GM12865 (cell line): Measurements from ENCODE around the gene S1PR3.
"Not testable (repeated sequence)": the region's sequence is repeated elsewhere in the genome, so short reads cannot be mapped to it uniquely, and the experiment has no call there.

Source experiments
- DNase-seq: peaks from one replicate; pipeline ENCODE4 v3.0.0; 2010; ENCODE audit warnings: low read depth
- H3K4me3 ChIP-seq: 2 replicates; pipeline ENCODE4 v1.5.1; 2011; ENCODE audit warnings: mild to moderate bottlenecking, low read depth, low read length, control low read depth
- TF ChIP-seq, protein P1 (sequence below): IDR thresholded peaks from 2 replicates; pipeline ENCODE4 v1.5.1; 2011; ENCODE audit warnings: low read length, control low read depth, low read depth, inconsistent platforms; ENCODE audit not compliant: insufficient read depth; ENCODE audit errors: missing control alignments

The S1PR3 gene

DNA sequence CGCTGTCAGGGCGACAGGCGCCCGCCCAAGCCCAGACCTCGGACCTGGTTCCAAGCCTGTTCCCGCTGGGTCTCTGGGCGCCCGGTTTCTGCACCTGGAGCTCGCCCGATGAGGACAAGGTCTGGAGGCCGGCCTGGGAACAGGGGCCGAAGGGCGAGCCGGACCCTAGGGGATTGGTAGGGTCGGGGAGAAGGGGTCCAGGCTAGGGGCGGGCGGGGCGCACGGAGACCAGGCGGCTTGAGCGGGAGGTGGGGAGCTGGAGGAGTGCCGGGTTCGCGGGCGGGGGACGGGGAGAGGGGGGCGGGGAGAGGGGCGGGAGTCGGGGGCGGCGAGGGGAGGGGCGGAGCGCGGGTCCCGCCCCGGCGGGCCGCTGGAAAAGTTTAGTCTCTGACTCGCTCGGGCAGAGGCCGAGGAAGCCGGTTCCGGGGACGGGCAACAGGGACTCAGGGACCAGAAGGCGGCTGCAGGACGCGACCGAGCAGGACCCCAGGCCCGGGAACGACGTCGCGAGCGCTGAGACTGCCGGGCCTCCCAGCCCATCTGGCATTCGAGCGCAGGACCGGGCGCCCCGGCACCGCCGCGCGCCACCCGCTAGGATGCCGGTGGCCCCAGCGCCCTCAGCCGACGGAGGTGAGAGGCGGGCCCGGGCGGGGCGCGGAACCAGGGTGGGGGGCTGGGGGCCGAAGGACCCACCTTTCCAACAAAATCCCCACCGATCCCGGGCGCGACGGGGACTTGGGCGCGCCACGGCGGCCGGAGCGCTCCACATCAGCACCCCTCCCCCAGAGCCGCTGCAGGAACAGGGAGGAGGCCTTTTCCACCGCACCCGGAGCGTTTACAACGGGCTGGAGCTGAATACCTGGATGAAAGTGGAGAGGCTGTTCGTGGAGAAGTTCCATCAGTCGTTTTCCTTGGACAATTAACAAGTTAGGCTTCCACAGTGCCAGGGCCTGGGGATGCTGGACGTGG is at the start of gene S1PR3:
Gene S1PR3, plus strand, starts transcription at position 403 of the 969 bp plus-strand sequence. CDS start 9,733 bp downstream, outside the sequence.
- no peak for DNase-seq
- TF ChIP-seq, protein P1, sequence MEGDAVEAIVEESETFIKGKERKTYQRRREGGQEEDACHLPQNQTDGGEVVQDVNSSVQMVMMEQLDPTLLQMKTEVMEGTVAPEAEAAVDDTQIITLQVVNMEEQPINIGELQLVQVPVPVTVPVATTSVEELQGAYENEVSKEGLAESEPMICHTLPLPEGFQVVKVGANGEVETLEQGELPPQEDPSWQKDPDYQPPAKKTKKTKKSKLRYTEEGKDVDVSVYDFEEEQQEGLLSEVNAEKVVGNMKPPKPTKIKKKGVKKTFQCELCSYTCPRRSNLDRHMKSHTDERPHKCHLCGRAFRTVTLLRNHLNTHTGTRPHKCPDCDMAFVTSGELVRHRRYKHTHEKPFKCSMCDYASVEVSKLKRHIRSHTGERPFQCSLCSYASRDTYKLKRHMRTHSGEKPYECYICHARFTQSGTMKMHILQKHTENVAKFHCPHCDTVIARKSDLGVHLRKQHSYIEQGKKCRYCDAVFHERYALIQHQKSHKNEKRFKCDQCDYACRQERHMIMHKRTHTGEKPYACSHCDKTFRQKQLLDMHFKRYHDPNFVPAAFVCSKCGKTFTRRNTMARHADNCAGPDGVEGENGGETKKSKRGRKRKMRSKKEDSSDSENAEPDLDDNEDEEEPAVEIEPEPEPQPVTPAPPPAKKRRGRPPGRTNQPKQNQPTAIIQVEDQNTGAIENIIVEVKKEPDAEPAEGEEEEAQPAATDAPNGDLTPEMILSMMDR = no peak
- no peak within 1 kb of the TSS for H3K4me3 ChIP-seq

DNA sequence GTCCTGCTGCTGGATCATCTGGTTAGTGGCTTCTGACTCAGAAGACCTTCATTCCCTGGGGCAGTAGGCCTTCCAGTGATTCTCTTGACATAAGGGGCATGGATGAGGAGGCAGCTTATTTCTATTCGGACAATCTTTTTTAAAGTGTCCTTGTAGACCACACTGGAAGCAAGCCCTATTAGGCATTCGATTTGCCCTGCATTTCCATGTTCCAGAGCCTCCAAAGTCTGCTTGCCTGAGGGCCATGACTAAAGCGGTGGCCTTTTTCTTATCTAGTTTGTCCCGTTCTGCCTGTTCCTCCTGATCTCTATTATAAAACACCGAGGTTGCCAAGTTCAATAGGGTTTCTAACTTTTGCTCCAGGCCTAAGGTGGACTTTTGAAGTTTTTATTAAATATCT is 49.7 kb upstream of the S1PR3 start:
- not testable (repeated sequence) for DNase-seq, H3K4me3 ChIP-seq

DNA sequence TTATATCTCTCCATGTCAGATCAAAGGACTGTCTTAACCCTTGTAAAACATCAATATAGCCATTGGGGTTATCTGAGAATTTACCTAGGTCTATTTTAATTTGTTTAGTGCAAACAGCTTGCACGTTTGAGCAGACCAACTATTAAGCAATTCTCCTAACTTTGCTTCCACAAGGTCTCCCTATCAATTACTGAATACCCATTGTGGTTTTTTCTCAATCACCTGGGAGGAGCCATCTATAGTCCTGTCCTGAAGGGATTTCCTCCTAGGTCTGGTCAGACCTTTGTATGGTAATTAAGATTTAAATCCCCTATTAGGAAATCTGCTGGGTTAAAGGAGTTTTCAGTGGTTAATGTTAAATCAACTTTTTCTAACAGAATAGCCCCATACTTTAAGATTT is 48.9 kb upstream of the S1PR3 start:
- TF ChIP-seq, protein P1 = no peak
- no peak for DNase-seq
- H3K4me3 ChIP-seq = no peak overlapping the region

DNA sequence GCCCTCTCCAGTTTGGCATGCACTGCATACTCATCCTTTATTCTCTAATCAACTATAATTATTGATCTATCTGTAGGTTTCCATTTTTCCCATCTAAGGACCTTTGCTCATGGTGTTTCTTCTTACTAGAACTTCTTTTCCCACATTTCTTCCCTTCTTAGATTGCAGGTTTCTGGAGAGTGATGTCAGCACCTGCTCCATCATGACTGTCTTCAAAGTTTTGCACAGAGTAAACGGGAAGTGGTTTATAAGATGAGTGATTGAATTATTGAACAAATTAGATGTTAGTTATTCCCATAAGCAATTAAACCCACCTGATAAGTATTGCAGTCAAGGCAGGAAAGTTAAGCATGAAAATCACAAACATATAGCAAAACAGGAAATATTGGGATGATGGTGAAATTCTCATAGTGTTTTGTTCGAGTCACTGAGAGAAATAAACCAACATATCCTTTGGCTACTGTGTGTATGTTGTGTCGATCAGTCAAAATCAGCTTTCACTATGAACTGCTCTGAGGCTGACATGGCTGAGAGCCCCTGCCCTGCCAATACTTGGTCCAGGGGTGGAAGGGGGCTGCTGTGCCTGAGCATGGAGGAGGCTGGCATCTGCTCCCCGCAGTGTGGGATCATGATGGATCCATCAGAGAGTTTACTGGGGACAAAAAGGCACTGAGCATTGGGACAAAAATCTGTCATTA is 45.5 kb upstream of the S1PR3 start:
- TF ChIP-seq, protein P1 = no peak
- DNase-seq = no peak
- no peak overlapping the region for H3K4me3 ChIP-seq

DNA sequence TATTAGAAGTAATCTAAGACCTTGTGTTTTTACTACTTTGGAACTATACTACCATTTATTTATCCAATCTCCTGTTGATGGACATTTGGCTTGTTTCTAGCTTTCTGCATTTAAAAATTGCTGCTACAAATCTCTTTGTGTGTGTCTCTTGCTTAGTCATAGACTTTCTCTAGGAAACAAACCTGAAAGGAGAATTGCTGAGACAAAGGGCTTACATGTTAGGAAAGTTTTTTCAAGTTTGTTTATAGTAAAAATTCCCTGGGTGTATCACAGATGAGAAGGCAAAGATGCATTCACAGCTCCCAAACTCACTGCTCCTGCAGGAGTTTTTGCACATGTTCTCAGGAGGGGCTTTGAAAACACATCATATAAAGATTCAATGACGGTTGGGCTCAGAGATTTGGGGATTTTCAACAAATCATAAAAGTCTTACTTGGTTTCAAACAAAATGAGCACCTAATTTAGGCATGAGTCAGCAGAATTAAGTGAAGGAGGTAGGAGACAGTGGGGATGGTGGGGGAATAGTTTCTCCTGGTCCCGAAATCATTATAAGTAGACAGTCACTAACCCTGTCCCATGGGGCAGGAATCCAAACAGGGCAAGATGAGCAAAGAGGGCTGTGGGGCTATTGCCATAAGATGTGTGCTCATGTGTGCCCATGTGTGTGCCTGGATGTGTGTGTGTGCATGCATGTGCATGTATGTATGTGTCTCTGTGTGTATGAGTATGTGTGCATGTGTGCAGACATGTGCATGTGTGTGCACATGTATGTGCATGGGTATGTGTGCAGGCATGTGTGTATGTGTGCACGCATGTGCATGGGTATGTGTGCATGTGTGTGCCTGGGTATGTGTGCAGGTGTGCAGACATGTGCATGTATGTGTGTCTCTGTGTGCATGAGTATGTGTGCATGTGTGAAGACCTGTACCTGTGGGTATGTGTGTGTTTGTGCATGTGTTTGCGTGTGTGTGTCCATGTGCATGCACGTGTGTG is 43.4 kb upstream of the S1PR3 start:
- TF ChIP-seq, protein P1 = no peak
- no peak for DNase-seq
- no peak overlapping the region for H3K4me3 ChIP-seq

DNA sequence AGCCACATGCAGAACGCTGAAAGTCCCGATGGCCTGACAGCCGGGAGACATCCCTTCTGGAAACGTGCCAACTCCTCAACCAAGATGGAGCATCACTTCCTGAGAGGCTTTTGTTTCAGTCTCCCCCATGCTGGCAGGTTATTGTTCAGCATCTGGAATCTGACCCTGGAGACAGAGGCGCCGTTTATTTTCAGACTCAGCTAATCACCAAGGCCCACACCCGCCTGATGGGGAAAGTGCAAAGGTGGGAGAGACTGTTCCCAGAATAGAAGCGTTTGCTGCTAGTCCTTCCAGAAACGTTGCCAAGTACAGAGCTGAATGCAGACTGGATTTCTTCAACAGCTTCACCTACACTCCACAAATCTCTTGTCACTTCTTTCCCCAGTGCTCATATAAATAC is 41.8 kb upstream of the S1PR3 start:
- H3K4me3 ChIP-seq = no peak overlapping the region
- DNase-seq = no peak
- TF ChIP-seq, protein P1 = no peak
